K562 (cell line): ENCODE measurements around the gene CDCA3. TPM values are rescaled to one million over a fixed set of nuclear protein-coding genes. Genes with fewer than 3 reads are reported as not detected.

Source experiments
- ATF6 ChIP-seq: sonication (generic); formaldehyde crosslinking; IDR thresholded peaks from 2 replicates; pipeline ENCODE4 v1.4.0; 2020; ENCODE audit warnings: mild to moderate bottlenecking, missing genetic modification reagents
- CBFA2T2 ChIP-seq: fragments of 450-650 bp; conservative IDR thresholded peaks from 2 replicates; pipeline ENCODE4 v1.6.1; 2017; ENCODE audit warnings: mild to moderate bottlenecking
- CGGBP1 ChIP-seq: fragments of 250-450 bp; sonication (Bioruptor Pico); IDR thresholded peaks from 2 replicates; pipeline ENCODE4 v1.9.0; 2021; ENCODE audit warnings: mild to moderate bottlenecking
- CHD2 ChIP-seq: IDR thresholded peaks from 2 replicates; pipeline ENCODE4 v1.6.1; 2011; ENCODE audit warnings: low read depth, low read length
- CXXC5 ChIP-seq: fragments of 250-450 bp; sonication (Bioruptor Pico); IDR thresholded peaks from 2 replicates; pipeline ENCODE4 v1.8.0; 2022; ENCODE audit warnings: inconsistent platforms, mild to moderate bottlenecking, moderate library complexity
- E2F3 ChIP-seq: fragments of 250-450 bp; sonication (Bioruptor Pico); IDR thresholded peaks from 2 replicates; pipeline ENCODE4 v1.4.0; 2020; ENCODE audit warnings: mild to moderate bottlenecking
- ELF1 ChIP-seq: fragments of 200-800 bp; sonication (Bioruptor generic); IDR thresholded peaks from 2 replicates; pipeline ENCODE4 v1.6.1; 2016; ENCODE audit warnings: missing genetic modification characterization, missing compliant biosample characterization
- ELK1 ChIP-seq: sonication (generic); formaldehyde crosslinking; IDR thresholded peaks from 2 replicates; pipeline ENCODE4 v1.8.1; 2022; ENCODE audit warnings: missing genetic modification reagents
- GATAD2A ChIP-seq: fragments of 450-650 bp; IDR thresholded peaks from 2 replicates; pipeline ENCODE4 v1.6.1; 2017
- HNRNPK ChIP-seq: fragments of 200-400 bp; formaldehyde crosslinking; IDR thresholded peaks from one replicate; pipeline ENCODE4 v1.6.1; 2018; ENCODE audit warnings: mild to moderate bottlenecking, low read depth, low read length; ENCODE audit not compliant: poor library complexity, severe bottlenecking
- ILK ChIP-seq: fragments of 450-650 bp; IDR thresholded peaks from 2 replicates; pipeline ENCODE4 v1.6.1; 2016; ENCODE audit warnings: missing genetic modification characterization, low read depth, mild to moderate bottlenecking, missing compliant biosample characterization, moderate library complexity, borderline replicate concordance
- MCM5 ChIP-seq: fragments of 450-650 bp; IDR thresholded peaks from 2 replicates; pipeline ENCODE4 v1.6.1; 2016; ENCODE audit warnings: low read depth
- MXD1 ChIP-seq: fragments of 250-450 bp; sonication (Bioruptor Pico); IDR thresholded peaks from 2 replicates; pipeline ENCODE4 v1.8.0; 2021; ENCODE audit warnings: borderline replicate concordance, mild to moderate bottlenecking, moderate library complexity; ENCODE audit not compliant: poor library complexity, severe bottlenecking
- MXI1 ChIP-seq: IDR thresholded peaks from 2 replicates; pipeline ENCODE4 v1.6.1; 2011; ENCODE audit warnings: low read depth, mild to moderate bottlenecking, improper control_type of control experiment, low read length
- NFATC3 ChIP-seq: fragments of 450-650 bp; IDR thresholded peaks from 2 replicates; pipeline ENCODE4 v1.6.1; 2017; ENCODE audit warnings: mild to moderate bottlenecking
- OTX1 ChIP-seq: fragments of 450-650 bp; formaldehyde crosslinking; IDR thresholded peaks from 2 replicates; pipeline ENCODE4 v1.4.0; 2022; ENCODE audit warnings: mild to moderate bottlenecking
- POLR2A ChIP-seq: fragments of 450-650 bp; conservative IDR thresholded peaks from 2 replicates; pipeline ENCODE4 v1.6.1; 2016
- PTTG1 ChIP-seq: fragments of 450-650 bp; IDR thresholded peaks from 2 replicates; pipeline ENCODE4 v1.6.1; 2016; ENCODE audit warnings: low read depth, mild to moderate bottlenecking, missing genetic modification characterization, missing compliant biosample characterization
- RB1 ChIP-seq: fragments of 450-650 bp; IDR thresholded peaks from 2 replicates; pipeline ENCODE4 v1.6.1; 2017; ENCODE audit warnings: low read depth, mild to moderate bottlenecking
- ZBTB7A ChIP-seq: IDR thresholded peaks from 2 replicates; pipeline ENCODE4 v1.6.1; 2011; ENCODE audit warnings: low read depth, mild to moderate bottlenecking, low read length, moderate library complexity, borderline replicate concordance; ENCODE audit not compliant: control insufficient read depth
- ZFP1 ChIP-seq: fragments of 450-650 bp; formaldehyde crosslinking; IDR thresholded peaks from 2 replicates; pipeline ENCODE4 v1.4.0; 2020; ENCODE audit warnings: mild to moderate bottlenecking, mixed read lengths
- ZFX ChIP-seq: sonication (generic); formaldehyde crosslinking; IDR thresholded peaks from 2 replicates; pipeline ENCODE4 v1.8.0; 2022; ENCODE audit warnings: mild to moderate bottlenecking, missing genetic modification reagents, moderate library complexity
- ZNF143 ChIP-seq: sonication (generic); formaldehyde crosslinking; IDR thresholded peaks from 2 replicates; pipeline ENCODE4 v1.9.0; 2022; ENCODE audit warnings: mild to moderate bottlenecking, missing genetic modification reagents
- ZNF277 ChIP-seq: fragments of 250-450 bp; sonication (Bioruptor Pico); IDR thresholded peaks from 2 replicates; pipeline ENCODE4 v1.8.0; 2022; ENCODE audit warnings: inconsistent platforms, mild to moderate bottlenecking, moderate library complexity, borderline replicate concordance
- ZNF77 ChIP-seq: fragments of 250-450 bp; sonication (Bioruptor Pico); IDR thresholded peaks from 2 replicates; pipeline ENCODE4 v1.5.0; 2020
- polyA plus RNA-seq, 8 experiments: library from polyadenylated mRNA; depleted of rRNA in 4 of 8; stranded (reverse) in 5 of 8; unstranded in 3 of 8; fragments of >200 nt; fragmentation: Nextera tagmentation in 2 of 8; fragmentation: Illumina TruSeq in 1 of 8; extraction: Ambion mirVana in 2 of 8; extraction: Trizol in 1 of 8; gene quantifications; 2 replicates each; pipeline versions ENCODE4 v1.2.1 to v1.2.3, GENCODE V29; 2011 to 2014; ENCODE audit warnings: inconsistent platforms in 1 of 8, missing spikeins in 1 of 8
- total RNA-seq, 7 experiments: library from RNA; depleted of rRNA in 6 of 7; stranded (reverse); fragments of >200 nt in 6 of 7; fragmentation: Illumina TruSeq in 2 of 7; extraction: Trizol in 2 of 7; gene quantifications; 2 replicates each; pipeline versions ENCODE4 v1.2.1 to v1.2.3, GENCODE V29; 2011 to 2021; ENCODE audit warnings: low replicate concordance in 1 of 7

Gene CDCA3
- total and polyA plus RNA-seq, 9 of the 15 experiments (the other 6 are each of a cell fraction or from before 2014, with no cell fraction given): 24.2 to 80.8 (median 55.1) TPM

GRCh38 chr12:6873094-6874014, 22.3 kb upstream of the CDCA3 start, which contains the start of gene SPSB2 (continued):
- 0 out of 2 replicates have a peak, but pooled peaks have one; percentile 22 for TF ChIP-seq GATAD2A
- no peak for TF ChIP-seq MXD1 (CRISPR knock-in tag)
- no peak for TF ChIP-seq OTX1 (CRISPR knock-in tag)
- no peak for TF ChIP-seq CBFA2T2
- TF ChIP-seq ELF1 (tag): peak; percentile 60; the same call in 1 of the 2 replicates
- peak; percentile 76; the same call in 1 of the 2 replicates for TF ChIP-seq RB1
- no peak for TF ChIP-seq ZFP1 (CRISPR knock-in tag)
- no peak for TF ChIP-seq ZNF77 (CRISPR knock-in tag)
- no peak for TF ChIP-seq CGGBP1 (CRISPR knock-in tag)
- no peak for TF ChIP-seq E2F3 (CRISPR knock-in tag)
- peak; percentile 68 for TF ChIP-seq CHD2
- no peak for TF ChIP-seq ELK1 (CRISPR knock-in tag)
- TF ChIP-seq ILK: no peak
- TF ChIP-seq MXI1: peak; percentile 45; the same call in 1 of the 2 replicates
- TF ChIP-seq POLR2A: peak; percentile 75
- TF ChIP-seq NFATC3: no peak
- TF ChIP-seq CXXC5 (CRISPR knock-in tag): peak; percentile 73
- TF ChIP-seq PTTG1: no peak
- TF ChIP-seq ZNF143 (CRISPR knock-in tag): no peak
- TF ChIP-seq ZFX (CRISPR knock-in tag): peak; percentile 49; the same call in 1 of the 2 replicates
- TF ChIP-seq ZBTB7A: peak; percentile 91
- TF ChIP-seq ZNF277: no peak
- TF ChIP-seq ATF6 (CRISPR knock-in tag): no peak
- no peak for TF ChIP-seq HNRNPK
- no peak for TF ChIP-seq MCM5
